Esophagus (tissue), 2 donors: Measurements from ENCODE around the gene IL2RA. TPM values are rescaled to one million over a fixed set of nuclear protein-coding genes. Genes with fewer than 3 reads are reported as not detected.

ENCODE experiments used
- H3K27ac ChIP-seq, 2 donors: one replicate each; pipeline ENCODE4 v1.5.1; 2013; ENCODE audit warnings: low read depth in 2 of 2, mild to moderate bottlenecking in 2 of 2, inconsistent platforms in 1 of 2, low read length in 1 of 2, moderate library complexity in 1 of 2
- H3K27me3 ChIP-seq, 2 donors: one replicate each; pipeline ENCODE4 v1.6.1; 2013; ENCODE audit warnings: low read length in 2 of 2, control low read depth in 1 of 2, mild to moderate bottlenecking in 1 of 2; ENCODE audit not compliant: insufficient read depth in 2 of 2, control insufficient read depth in 1 of 2
- H3K36me3 ChIP-seq, 2 donors: one replicate each; pipeline ENCODE4 v1.6.1; 2013; ENCODE audit warnings: low read length in 1 of 2; ENCODE audit not compliant: control insufficient read depth in 2 of 2, insufficient read depth in 2 of 2
- H3K4me1 ChIP-seq, 2 donors: one replicate each; pipeline ENCODE4 v1.6.1; 2013; ENCODE audit warnings: low read length in 1 of 2; ENCODE audit not compliant: control insufficient read depth in 2 of 2, insufficient read depth in 2 of 2
- H3K4me3 ChIP-seq, 2 donors: one replicate each; pipeline ENCODE4 v1.5.1; 2013; ENCODE audit warnings: low read length in 2 of 2, mild to moderate bottlenecking in 2 of 2, low read depth in 1 of 2, moderate library complexity in 1 of 2
- H3K9me3 ChIP-seq, 2 donors: one replicate each; pipeline ENCODE4 v1.6.1; 2013; ENCODE audit warnings: mild to moderate bottlenecking in 2 of 2, low read depth in 1 of 2, low read length in 1 of 2, moderate library complexity in 1 of 2; ENCODE audit not compliant: control insufficient read depth in 2 of 2, insufficient read depth in 1 of 2
- WGBS, 2 donors: extraction: QIAGEN DNeasy Blood & Tissue Kit; methylation state at CpG; one replicate each; pipeline ENCODE4 v1.1.7; 2013; 5-methylcytosine and 5-hydroxymethylcytosine counted together
- polyA plus RNA-seq, 2 donors: library from polyadenylated mRNA; stranded (reverse); fragments of 200-250 nt; gene quantifications; one replicate each; pipeline ENCODE4 v1.2.3, GENCODE V29; 2013
- donor health status: healthy with polysubstance abuse.
- donor health status: Bipolar disorder and iron deficiency.

Gene IL2RA
- polyA plus RNA-seq, 2 donors: 0.16 to 0.18 TPM

GRCh38 chr10:6052247-6053221 is 9.6 kb downstream of the IL2RA start:
- peak overlapping the region in 1 of 2 donors; percentile 29 for H3K27ac ChIP-seq
- no peak overlapping the region for H3K4me3 ChIP-seq
- H3K9me3 ChIP-seq: no peaks in the 10 kb centered on the region
- WGBS, 2 donors: 70 to 72% methylated on average over 17 of the region's 17 CpGs
- peaks cover 0 to 4% of the 10 kb centered on the region in 2 donors for H3K4me1 ChIP-seq
- H3K27me3 ChIP-seq: no peaks in the 10 kb centered on the region
- H3K36me3 ChIP-seq: no peaks in the 10 kb centered on the region

- Histone ChIP-seq H3K36me3 (no peaks in the 10 kb centered on the region), H3K4me3 (peak overlapping the region; percentile 32 to 33), H3K27me3 (no peaks in the 10 kb centered on the region), H3K9me3 (no peaks in the 10 kb centered on the region), H3K27ac (peak overlapping the region; percentile 53 to 62), H3K4me1 (peaks cover 0 to 4% of the 10 kb centered on the region in 2 donors)
- WGBS, 2 donors: 5 to 20% methylated on average over 18 of the region's 18 CpGs
Observed at GRCh38 chr10:6050801-6051445, 11.2 kb downstream of the IL2RA start.

- WGBS, 2 donors: 91 to 97% methylated on average over 2 of the region's 2 CpGs
- H3K9me3 ChIP-seq: no peaks in the 10 kb centered on the region
- H3K4me1 ChIP-seq: peaks cover 0 to 4% of the 10 kb centered on the region in 2 donors
- H3K4me3 ChIP-seq: no peak overlapping the region
- no peaks in the 10 kb centered on the region for H3K36me3 ChIP-seq
- no peak overlapping the region for H3K27ac ChIP-seq
- no peaks in the 10 kb centered on the region for H3K27me3 ChIP-seq
Observed at GRCh38 chr10:6049031-6049400, 13.2 kb downstream of the IL2RA start.

- H3K27ac ChIP-seq: no peak overlapping the region
- H3K4me3 ChIP-seq: no peak overlapping the region
- no peaks in the 10 kb centered on the region for H3K27me3 ChIP-seq
- no peaks in the 10 kb centered on the region for H3K9me3 ChIP-seq
- peaks cover 0 to 4% of the 10 kb centered on the region in 2 donors for H3K4me1 ChIP-seq
- H3K36me3 ChIP-seq: no peaks in the 10 kb centered on the region
- WGBS, 2 donors: 92 to 96% methylated on average over 7 of the region's 7 CpGs
Observed at GRCh38 chr10:6048281-6049030, 13.7 kb downstream of the IL2RA start.

- no peak overlapping the region for H3K4me3 ChIP-seq
- no peaks in the 10 kb centered on the region for H3K9me3 ChIP-seq
- H3K4me1 ChIP-seq: peaks cover 0 to 4% of the 10 kb centered on the region in 2 donors
- WGBS, 2 donors: 88 to 90% methylated on average over 7 of the region's 7 CpGs
- no peaks in the 10 kb centered on the region for H3K36me3 ChIP-seq
- no peaks in the 10 kb centered on the region for H3K27me3 ChIP-seq
- H3K27ac ChIP-seq: no peak overlapping the region
Observed at GRCh38 chr10:6047847-6048246, 14.3 kb downstream of the IL2RA start.

- Histone ChIP-seq H3K36me3 (no peaks in the 10 kb centered on the region), H3K27ac (no peak overlapping the region), H3K4me3 (no peak overlapping the region), H3K27me3 (no peaks in the 10 kb centered on the region), H3K9me3 (no peaks in the 10 kb centered on the region), H3K4me1 (peaks cover 0 to 4% of the 10 kb centered on the region in 2 donors)
- 83 to 84% methylated on average over 14 of the region's 14 CpGs for WGBS, 2 donors
Observed at GRCh38 chr10:6046773-6047611, 15.2 kb downstream of the IL2RA start.

GRCh38 chr10:6045878-6046772 is 16.0 kb downstream of the IL2RA start:
- Histone ChIP-seq H3K27me3 (no peaks in the 10 kb centered on the region), H3K36me3 (no peaks in the 10 kb centered on the region), H3K27ac (no peak overlapping the region), H3K4me1 (peaks cover 0 to 4% of the 10 kb centered on the region in 2 donors), H3K4me3 (no peak overlapping the region), H3K9me3 (no peaks in the 10 kb centered on the region)
- 75% methylated on average over 9 of the region's 9 CpGs for WGBS, 2 donors

GRCh38 chr10:6045314-6045848 is 16.8 kb downstream of the IL2RA start:
- no peak overlapping the region for H3K4me3 ChIP-seq
- WGBS, 2 donors: 54 to 62% methylated on average over 8 of the region's 8 CpGs
- H3K36me3 ChIP-seq: no peaks in the 10 kb centered on the region
- no peak overlapping the region for H3K27ac ChIP-seq
- H3K27me3 ChIP-seq: no peaks in the 10 kb centered on the region
- H3K9me3 ChIP-seq: no peaks in the 10 kb centered on the region
- H3K4me1 ChIP-seq: peaks cover 0 to under 1% of the 10 kb centered on the region in 2 donors
